ENCODE results near the gene IKZF1.

Gene IKZF1

DNA sequence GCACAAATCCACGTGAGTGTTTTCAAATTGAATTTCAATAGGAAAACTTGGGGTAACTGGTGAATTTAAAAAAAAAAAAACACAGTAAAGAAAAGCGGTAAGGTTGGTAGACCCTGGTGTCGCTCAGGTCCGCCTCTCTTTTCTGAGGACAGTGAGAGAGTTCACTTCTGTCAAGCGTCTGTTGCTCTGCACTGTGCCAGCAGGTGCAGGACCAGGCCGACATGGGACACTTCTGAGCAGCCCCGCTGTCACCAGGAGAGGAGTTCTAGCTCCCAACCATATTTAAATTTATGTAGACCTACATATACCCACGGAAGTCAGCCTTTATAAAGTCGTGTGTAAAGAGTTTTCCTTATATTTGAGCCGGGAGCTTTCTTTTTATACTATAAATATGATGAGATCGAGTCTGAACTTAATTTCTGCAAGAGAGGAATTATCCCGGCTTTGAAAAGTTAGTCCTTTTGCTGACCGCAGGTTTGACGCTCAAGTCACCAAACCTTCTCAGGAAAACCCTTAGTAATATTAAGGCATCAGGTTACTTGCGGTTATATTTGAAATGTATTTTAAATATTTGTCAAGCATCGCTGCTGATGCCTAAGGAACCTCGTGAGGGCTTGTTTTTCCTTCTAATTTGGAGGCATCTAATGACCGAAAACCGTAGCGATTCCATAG lies 531 bp downstream of the IKZF1 start:
- Histone ChIP-seq H4K20me1 (ENCODE audit: low read depth, low read length) (no peaks in the 10 kb centered on the region), H3F3A (ENCODE audit: insufficient read depth) (peaks cover 71% of the 10 kb centered on the region), H3K36me3 (ENCODE audit: low read length) (peaks cover 5% of the 10 kb centered on the region; the same call in 1 of the 2 replicates), H3K27ac (ENCODE audit: low read depth, low read length) (peak overlapping the region; percentile 93), H2AFZ (ENCODE audit: low read depth, low read length, severe bottlenecking) (peak overlapping the region; percentile 52), H3K79me2 (ENCODE audit: insufficient read depth, low read length) (peaks cover 51% of the 10 kb centered on the region), H3K9me3 (ENCODE audit: insufficient read depth, low read length) (no peaks in the 10 kb centered on the region), H3K9ac (ENCODE audit: low read length) (peak overlapping the region; percentile 72), H3K27me3 (ENCODE audit: low read length) (no peaks in the 10 kb centered on the region), H3K4me2 (ENCODE audit: low read depth, low read length, poor library complexity, severe bottlenecking) (peak overlapping the region; percentile 91), H3K9me2 (replicated peaks; ENCODE audit: insufficient read depth, low read length) (no peaks in the 10 kb centered on the region), H3K4me3 (ENCODE audit: insufficient read depth, low read length, poor library complexity, severe bottlenecking) (peak overlapping the region; percentile 81)
- TF ChIP-seq CTCF (IDR thresholded peaks at IDR 0.05; ENCODE audit: insufficient read depth, low read length, poor library complexity, severe bottlenecking) (no peak), EZH2phosphoT487 (conservative IDR thresholded peaks at IDR 0.05; ENCODE audit: low read length) (no peak)

GRCh38 chr7:50305583-50306493 lies 1.3 kb downstream of the IKZF1 start:
- peak overlapping the region; percentile 81 for H3K4me3 ChIP-seq (ENCODE audit: insufficient read depth, low read length, poor library complexity, severe bottlenecking)
- no peaks in the 10 kb centered on the region for H3K27me3 ChIP-seq (ENCODE audit: low read length)
- peak overlapping the region; percentile 93 for H3K27ac ChIP-seq (ENCODE audit: low read depth, low read length)

More at GRCh38 chr7:50305583-50306493, 1.3 kb downstream of the IKZF1 start:
- Histone ChIP-seq H3K9ac (ENCODE audit: low read length) (peak overlapping the region; percentile 72), H4K20me1 (ENCODE audit: low read depth, low read length) (no peaks in the 10 kb centered on the region), H3K36me3 (ENCODE audit: low read length) (peaks cover 5% of the 10 kb centered on the region; the same call in 1 of the 2 replicates), H3K79me2 (ENCODE audit: insufficient read depth, low read length) (peaks cover 59% of the 10 kb centered on the region), H3F3A (ENCODE audit: insufficient read depth) (peaks cover 75% of the 10 kb centered on the region), H2AFZ (ENCODE audit: low read depth, low read length, severe bottlenecking) (no peak overlapping the region), H3K4me2 (ENCODE audit: low read depth, low read length, poor library complexity, severe bottlenecking) (peak overlapping the region; percentile 91), H3K9me3 (ENCODE audit: insufficient read depth, low read length) (no peaks in the 10 kb centered on the region), H3K9me2 (replicated peaks; ENCODE audit: insufficient read depth, low read length) (no peaks in the 10 kb centered on the region)
- TF ChIP-seq CTCF (IDR thresholded peaks at IDR 0.05; ENCODE audit: insufficient read depth, low read length, poor library complexity, severe bottlenecking) (no peak), EZH2phosphoT487 (conservative IDR thresholded peaks at IDR 0.05; ENCODE audit: low read length) (no peak)

Measured in SU-DHL-6 (cell line).